WI38 (cell line): ENCODE data around the gene LRRC70.

Experiments
- H3K4me3 ChIP-seq: 2 replicates; pipeline ENCODE4 v1.5.1; 2011; ENCODE audit warnings: low read depth, mild to moderate bottlenecking, control low read depth, low read length
- CTCF ChIP-seq: IDR thresholded peaks from 2 replicates; pipeline ENCODE4 v1.5.1; 2012; ENCODE audit warnings: low read depth, mild to moderate bottlenecking, control low read depth, low read length

LRRC70 gene

DNA sequence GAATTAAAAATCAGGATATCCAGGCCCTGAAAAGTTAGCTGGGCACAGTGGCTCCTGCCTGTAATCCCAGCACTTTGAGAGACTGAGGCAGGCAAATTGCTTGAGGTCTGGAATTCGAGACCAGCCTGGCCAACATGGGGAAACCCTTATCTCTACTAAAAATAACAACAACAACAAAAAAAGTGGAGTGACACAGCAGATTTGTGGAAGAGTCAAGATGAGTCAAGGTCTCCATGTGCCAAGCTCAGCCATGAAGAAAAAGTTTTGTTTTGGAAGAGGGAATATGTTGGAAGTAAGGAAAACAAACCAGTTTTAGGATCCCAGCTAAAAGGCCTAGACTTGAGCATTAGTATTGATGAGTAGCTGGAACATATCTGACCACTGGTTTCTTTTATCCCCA lies 14.7 kb downstream of the LRRC70 start:
- TF ChIP-seq CTCF: no peak
- H3K4me3 ChIP-seq: no peak overlapping the region

GRCh38 chr5:62594364-62594984 lies 15.9 kb downstream of the LRRC70 start:
- TF ChIP-seq CTCF: no peak
- H3K4me3 ChIP-seq: no peak overlapping the region

DNA sequence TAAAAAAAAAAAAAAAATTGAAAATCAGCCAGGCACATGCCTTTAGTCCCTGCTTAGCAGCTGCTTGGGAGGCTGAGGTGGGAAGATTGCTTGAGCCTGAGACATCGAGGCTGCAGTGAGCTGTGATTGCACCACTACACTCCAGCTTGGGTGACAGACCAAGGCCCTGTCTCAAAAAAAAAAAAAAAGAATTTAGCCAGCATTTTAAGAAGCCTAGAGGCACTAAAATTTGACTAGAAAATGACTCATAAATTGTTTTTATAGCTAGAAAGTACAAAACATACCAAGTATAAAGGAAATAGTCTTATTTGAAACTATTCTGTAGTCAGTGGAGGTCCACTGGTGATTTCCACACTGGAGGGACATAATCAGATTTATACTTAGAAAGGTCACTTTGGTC lies 17.5 kb downstream of the LRRC70 start:
- TF ChIP-seq CTCF: no peak
- no peak overlapping the region for H3K4me3 ChIP-seq

- TF ChIP-seq CTCF: no peak
- no peak overlapping the region for H3K4me3 ChIP-seq
Observed at GRCh38 chr5:62596691-62597090, 18.1 kb downstream of the LRRC70 start.

DNA sequence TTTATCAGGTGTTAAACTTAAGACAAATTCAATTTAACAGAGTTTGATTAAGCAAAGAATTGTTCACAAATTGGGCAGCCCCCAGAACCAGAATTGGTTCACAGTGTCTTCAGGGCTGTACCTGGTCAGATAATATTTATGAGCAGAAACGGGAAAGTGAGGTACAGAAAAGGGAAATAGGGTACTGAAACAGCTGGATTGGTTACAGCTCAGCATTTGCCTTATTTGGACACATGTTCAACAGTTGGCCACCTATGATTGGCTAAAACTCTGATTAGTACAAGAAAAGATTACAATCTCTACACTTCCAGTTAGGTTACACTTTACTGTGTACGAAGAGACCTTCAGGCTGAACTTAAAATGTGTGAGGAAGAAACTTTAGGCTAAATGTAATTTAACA lies 18.7 kb downstream of the LRRC70 start:
- no peak for TF ChIP-seq CTCF
- H3K4me3 ChIP-seq: no peak overlapping the region

DNA sequence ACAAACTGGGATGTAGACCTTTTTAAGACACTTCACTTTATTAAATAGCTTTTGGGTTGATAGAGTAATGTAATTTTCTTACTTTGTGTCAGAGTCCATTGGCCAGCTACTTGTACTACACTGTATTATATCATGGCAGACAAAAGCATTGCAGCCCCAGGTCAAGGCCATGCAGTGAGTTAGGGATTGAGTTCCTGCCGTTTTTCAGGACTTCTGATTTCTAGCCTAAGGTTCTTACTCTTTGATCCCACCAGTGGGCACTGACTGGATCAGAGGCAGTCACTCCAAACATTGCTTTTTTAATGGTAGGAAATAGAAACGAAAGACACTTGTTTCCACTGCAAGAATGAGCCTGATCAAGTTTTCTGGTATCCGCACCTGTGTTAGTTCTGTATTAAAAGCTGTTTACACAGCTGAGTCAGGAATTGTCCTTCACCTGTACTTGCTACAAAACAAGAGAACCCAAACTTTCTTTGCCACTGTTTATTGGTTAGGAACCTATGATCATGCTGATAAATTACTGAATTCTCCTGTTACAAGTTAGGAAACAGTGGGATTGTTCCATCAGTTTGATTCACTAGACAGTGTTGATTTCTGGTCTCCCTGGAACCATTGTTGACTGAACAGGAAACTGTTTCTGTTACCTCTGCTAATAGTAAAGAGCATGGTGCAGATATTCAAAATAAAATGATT lies 22.1 kb downstream of the LRRC70 start:
- TF ChIP-seq CTCF: no peak
- H3K4me3 ChIP-seq: no peak overlapping the region

- no peak for TF ChIP-seq CTCF
Observed at GRCh38 chr5:62603934-62604333, 25.3 kb downstream of the LRRC70 start.

More at GRCh38 chr5:62603934-62604333, 25.3 kb downstream of the LRRC70 start:
- no peak overlapping the region for H3K4me3 ChIP-seq
